Upper lobe of right lung (tissue), 1 donor: ENCODE data around the gene TAF13. TPM values are rescaled to one million over a fixed set of nuclear protein-coding genes. Genes with fewer than 3 reads are reported as not detected.
"Not testable (repeated sequence)": the region's sequence is repeated elsewhere in the genome, so short reads cannot be mapped to it uniquely, and the experiment has no call there.

Source experiments
- ATAC-seq: fragments of 200-7000 bp; cut with Tn5 transposase; one replicate; pipeline ENCODE4 v1.9.1; 2020; ENCODE audit warnings: mild to moderate bottlenecking, moderate library complexity
- DNase-seq: peaks from one replicate; pipeline ENCODE4 v3.0.0-alpha.2; 2020
- H3K27ac ChIP-seq: fragments of 200-600 bp; one replicate; pipeline ENCODE4 v1.8.0; 2022
- H3K27me3 ChIP-seq: fragments of 200-600 bp; one replicate; pipeline ENCODE4 v1.8.0; 2022; ENCODE audit warnings: mild to moderate bottlenecking
- H3K36me3 ChIP-seq: fragments of 200-600 bp; one replicate; pipeline ENCODE4 v1.8.0; 2022
- H3K4me1 ChIP-seq: fragments of 200-600 bp; one replicate; pipeline ENCODE4 v1.8.0; 2022
- H3K4me3 ChIP-seq: fragments of 200-600 bp; one replicate; pipeline ENCODE4 v1.8.0; 2022; ENCODE audit warnings: mild to moderate bottlenecking
- H3K9me3 ChIP-seq: fragments of 200-600 bp; one replicate; pipeline ENCODE4 v1.8.0; 2022
- intact Hi-C: fragments of 100-400 bp; cut with DNase I; formaldehyde crosslinking; loops from one replicate; pipeline ENCODE4 v1.11.0; 2022
- total RNA-seq: library from RNA; stranded (reverse); fragmentation: NEBNext Ultra II Directional; extraction: Animal tissue kit (Norgen Biotek cat#: 25700); gene quantifications from one replicate; pipeline ENCODE4 v1.2.1, GENCODE V29; 2021
- TF ChIP-seq, protein P1 (sequence below): fragments of 200-600 bp; IDR thresholded peaks from one replicate; pipeline ENCODE4 v1.8.0; 2022; ENCODE audit warnings: antibody characterized with exemption
- donor health status: DM: no; HTN: yes; CAD: no; lungs with severe emphysema.

Gene TAF13
- total RNA-seq, 1 donor from 2014 or later, result 41.1 TPM

DNA sequence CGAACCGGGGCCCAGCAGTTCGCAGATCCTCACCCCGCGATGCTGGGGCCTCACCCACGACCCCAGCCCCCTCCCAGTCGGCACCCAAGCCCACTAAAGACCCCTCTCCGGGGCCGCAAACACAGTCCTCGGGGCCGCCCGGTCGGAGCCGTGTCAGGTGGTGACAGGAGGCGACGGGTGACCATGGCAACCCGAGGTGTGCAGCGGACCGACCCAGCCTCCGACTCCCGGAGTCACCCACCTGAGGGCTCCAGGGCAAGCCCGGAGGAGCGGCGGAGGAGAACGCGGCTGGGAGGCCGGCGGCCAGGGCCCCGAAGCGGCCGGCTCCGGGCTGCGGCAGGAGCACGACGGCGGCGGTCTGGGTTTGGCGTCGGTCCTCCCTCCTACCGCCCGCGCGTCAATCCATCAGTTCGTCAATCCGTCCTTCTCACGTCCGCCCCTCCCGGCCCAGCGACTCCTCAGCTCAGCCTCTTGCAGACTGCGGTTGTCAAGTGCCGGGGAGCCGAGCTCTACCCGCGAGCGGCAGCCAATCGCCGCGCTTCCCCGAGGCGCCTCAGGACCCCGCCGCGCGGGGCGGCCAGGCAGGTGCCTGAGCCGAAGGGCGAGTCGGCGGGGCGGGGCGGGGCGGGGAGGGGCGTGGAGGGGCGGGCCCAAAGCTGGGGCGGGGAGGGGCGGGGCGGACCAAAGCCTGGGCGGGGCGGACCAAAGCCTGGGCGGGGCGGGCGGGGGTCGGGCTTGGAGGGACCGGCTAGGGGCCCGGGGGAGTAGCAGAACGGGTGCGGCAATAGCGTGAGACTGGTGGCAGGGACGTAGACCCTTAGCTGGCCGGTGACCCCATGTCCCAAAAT, 34.0 kb downstream of the TAF13 start, which contains the start of gene WDR47:
Gene WDR47 (minus strand): TSS at position 482 of the 848 bp plus-strand sequence. CDS start 18,590 bp downstream, outside the sequence.
- H3K4me3 ChIP-seq, result peak within 1 kb of the TSS; percentile 99
- H3K27me3 ChIP-seq, result no peaks in the 10 kb centered on the region
- ATAC-seq, result peak; percentile 99
- H3K9me3 ChIP-seq, result no peaks in the 10 kb centered on the region
- peak; percentile 99 for DNase-seq
- peak within 1 kb of the TSS; percentile 86 for H3K27ac ChIP-seq
- TF ChIP-seq, protein P1, sequence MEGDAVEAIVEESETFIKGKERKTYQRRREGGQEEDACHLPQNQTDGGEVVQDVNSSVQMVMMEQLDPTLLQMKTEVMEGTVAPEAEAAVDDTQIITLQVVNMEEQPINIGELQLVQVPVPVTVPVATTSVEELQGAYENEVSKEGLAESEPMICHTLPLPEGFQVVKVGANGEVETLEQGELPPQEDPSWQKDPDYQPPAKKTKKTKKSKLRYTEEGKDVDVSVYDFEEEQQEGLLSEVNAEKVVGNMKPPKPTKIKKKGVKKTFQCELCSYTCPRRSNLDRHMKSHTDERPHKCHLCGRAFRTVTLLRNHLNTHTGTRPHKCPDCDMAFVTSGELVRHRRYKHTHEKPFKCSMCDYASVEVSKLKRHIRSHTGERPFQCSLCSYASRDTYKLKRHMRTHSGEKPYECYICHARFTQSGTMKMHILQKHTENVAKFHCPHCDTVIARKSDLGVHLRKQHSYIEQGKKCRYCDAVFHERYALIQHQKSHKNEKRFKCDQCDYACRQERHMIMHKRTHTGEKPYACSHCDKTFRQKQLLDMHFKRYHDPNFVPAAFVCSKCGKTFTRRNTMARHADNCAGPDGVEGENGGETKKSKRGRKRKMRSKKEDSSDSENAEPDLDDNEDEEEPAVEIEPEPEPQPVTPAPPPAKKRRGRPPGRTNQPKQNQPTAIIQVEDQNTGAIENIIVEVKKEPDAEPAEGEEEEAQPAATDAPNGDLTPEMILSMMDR, result no peak
- H3K4me1 ChIP-seq, result peaks cover 9% of the 10 kb centered on the region
- intact Hi-C loops, result no loop called here
- H3K36me3 ChIP-seq, result no peaks in the 10 kb centered on the region

DNA sequence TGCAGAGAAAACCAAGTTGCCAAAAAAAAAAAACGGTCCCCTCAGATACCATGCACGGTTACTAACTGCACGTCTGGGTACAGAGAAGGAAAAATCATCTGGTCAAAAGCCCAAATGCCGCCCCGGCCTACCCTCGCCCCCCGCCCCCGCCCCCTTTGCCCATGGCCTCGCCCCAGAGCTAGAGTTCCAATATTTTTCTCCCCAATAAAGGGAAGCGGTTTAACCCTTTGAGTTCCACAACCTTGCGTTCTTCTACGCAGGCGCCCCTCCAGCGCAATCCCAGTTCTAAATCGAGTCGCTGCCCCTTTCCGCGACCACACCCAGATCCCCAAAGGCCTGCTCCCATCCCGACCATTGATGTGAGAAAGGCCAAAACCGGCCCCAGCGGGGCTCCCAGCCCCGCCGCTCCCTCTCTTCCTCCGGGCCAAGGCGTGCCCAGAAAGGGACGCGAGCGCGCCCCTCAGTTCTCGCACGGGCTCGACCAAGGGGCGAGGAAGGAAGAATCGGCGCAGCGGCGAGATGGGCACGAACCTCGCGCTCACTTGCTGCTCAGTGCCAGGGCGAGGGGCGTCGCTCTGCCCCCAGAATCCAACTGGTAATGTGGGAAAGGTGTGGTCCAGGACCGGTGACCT, 34.7 kb downstream of the TAF13 start:
- ATAC-seq (peak; percentile 14), DNase-seq (no peak)
- Histone ChIP-seq H3K9me3 (no peaks in the 10 kb centered on the region), H3K36me3 (no peaks in the 10 kb centered on the region), H3K27me3 (no peaks in the 10 kb centered on the region), H3K27ac (peak overlapping the region; percentile 86), H3K4me3 (peak overlapping the region; percentile 99), H3K4me1 (peaks cover 9% of the 10 kb centered on the region)
- TF ChIP-seq, protein P1, result no peak
- intact Hi-C loops, result no loop called here

DNA sequence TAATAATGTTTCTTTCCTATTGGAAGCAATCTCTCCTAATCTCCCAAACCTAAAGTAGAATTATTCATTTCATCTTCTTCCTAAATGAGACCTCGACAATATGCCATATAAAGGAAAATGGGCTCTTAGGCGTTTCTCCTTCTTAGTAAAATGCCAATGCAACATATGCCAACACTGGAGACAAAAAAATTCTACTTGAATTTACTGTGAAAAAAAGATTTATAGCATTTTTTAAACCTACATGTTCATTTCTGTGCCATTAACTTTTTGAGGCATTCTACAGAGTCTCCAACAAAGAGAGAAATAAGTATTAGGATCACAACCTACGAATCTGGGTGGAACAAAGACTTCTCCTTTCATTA, 35.2 kb downstream of the TAF13 start:
- ATAC-seq (no peak), DNase-seq (no peak)
- intact Hi-C loops, result no loop called here
- H3K4me3 ChIP-seq, result peak overlapping the region; percentile 99
- peak overlapping the region; percentile 86 for H3K27ac ChIP-seq
- TF ChIP-seq, protein P1, result no peak
- H3K36me3 ChIP-seq, result no peaks in the 10 kb centered on the region
- no peaks in the 10 kb centered on the region for H3K27me3 ChIP-seq
- peaks cover 9% of the 10 kb centered on the region for H3K4me1 ChIP-seq
- no peaks in the 10 kb centered on the region for H3K9me3 ChIP-seq

DNA sequence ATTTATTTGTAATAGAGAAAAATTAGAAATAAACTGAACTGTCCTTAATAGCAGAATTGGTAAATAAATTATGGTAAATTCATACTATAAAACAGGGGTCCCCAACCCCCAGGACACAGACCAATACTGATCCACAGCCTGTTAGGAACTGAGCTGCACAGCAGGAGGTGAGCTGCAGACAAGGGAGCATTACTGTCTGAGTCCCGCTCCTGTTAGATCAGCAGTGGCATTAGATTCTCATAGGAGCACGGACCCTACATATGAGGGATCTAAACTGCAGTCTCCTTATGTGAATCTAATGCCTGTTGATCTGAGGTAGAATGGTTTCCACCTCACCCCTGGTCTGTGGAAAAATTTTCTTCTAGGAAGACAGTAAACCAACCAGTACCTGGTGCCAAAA, 41.4 kb downstream of the TAF13 start:
- no peak for ATAC-seq
- H3K4me1 ChIP-seq, result no peaks in the 10 kb centered on the region

DNA sequence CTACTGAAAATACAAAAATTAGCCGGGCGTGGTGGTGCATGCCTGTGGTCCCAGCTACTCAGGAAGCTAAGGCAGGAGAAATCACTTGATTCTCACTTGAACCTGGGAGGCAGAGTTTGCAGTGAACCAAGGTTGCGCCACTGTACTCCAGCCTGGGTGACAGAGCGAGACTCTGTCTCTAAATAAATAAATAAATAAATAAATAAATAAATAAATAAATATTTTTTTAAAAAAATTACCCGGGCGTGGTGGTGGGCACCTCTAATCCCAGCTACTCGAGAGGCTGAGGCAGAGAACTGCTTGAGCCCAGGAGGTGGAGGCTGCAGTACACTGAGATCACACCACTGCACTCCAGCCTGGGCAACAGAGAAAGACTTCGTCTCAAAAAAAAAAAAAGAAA, 46.3 kb downstream of the TAF13 start:
- DNase-seq, H3K27me3 ChIP-seq, H3K4me3 ChIP-seq, H3K36me3 ChIP-seq, H3K9me3 ChIP-seq, H3K27ac ChIP-seq, intact Hi-C loops, ATAC-seq, H3K4me1 ChIP-seq: not testable (repeated sequence)

More for the DNA sequence above, 41.4 kb downstream of the TAF13 start:
- H3K9me3 ChIP-seq, result no peaks in the 10 kb centered on the region
- H3K36me3 ChIP-seq, result no peaks in the 10 kb centered on the region
- H3K27me3 ChIP-seq, result no peaks in the 10 kb centered on the region
- H3K27ac ChIP-seq, result no peak overlapping the region
- no peak for DNase-seq
- intact Hi-C loops, result no loop called here
- no peak overlapping the region for H3K4me3 ChIP-seq
- TF ChIP-seq, protein P1, result no peak

DNA sequence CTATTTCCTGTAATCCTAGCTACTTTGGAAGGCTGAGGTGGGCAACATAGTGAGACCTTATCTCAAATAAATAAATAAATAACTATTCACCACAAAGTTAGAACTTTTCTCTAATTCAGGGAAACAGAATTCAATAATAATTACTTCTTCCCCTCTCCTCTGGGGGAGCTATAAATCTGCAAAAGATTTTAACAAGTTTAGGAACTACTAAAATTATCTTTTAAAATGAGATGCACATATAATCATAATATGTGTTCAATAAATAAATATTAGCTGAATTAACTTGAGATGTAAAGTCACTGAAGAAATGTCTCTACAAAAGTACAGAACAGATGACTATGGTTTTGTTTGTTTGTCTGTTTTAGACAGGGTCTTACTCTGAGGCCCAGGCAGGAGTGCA, 48.0 kb downstream of the TAF13 start:
- TF ChIP-seq, protein P1, result no peak
- no peak for DNase-seq
- Histone ChIP-seq H3K9me3 (no peaks in the 10 kb centered on the region), H3K4me3 (no peak overlapping the region), H3K27me3 (no peaks in the 10 kb centered on the region), H3K27ac (no peak overlapping the region), H3K36me3 (no peaks in the 10 kb centered on the region), H3K4me1 (no peaks in the 10 kb centered on the region)
- ATAC-seq, result no peak
- intact Hi-C loops, result no loop called here
